Measurements from ENCODE around the gene SIN3A.
"Not testable (repeated sequence)": the region's sequence is repeated elsewhere in the genome, so short reads cannot be mapped to it uniquely, and the experiment has no call there.

The SIN3A gene

DNA sequence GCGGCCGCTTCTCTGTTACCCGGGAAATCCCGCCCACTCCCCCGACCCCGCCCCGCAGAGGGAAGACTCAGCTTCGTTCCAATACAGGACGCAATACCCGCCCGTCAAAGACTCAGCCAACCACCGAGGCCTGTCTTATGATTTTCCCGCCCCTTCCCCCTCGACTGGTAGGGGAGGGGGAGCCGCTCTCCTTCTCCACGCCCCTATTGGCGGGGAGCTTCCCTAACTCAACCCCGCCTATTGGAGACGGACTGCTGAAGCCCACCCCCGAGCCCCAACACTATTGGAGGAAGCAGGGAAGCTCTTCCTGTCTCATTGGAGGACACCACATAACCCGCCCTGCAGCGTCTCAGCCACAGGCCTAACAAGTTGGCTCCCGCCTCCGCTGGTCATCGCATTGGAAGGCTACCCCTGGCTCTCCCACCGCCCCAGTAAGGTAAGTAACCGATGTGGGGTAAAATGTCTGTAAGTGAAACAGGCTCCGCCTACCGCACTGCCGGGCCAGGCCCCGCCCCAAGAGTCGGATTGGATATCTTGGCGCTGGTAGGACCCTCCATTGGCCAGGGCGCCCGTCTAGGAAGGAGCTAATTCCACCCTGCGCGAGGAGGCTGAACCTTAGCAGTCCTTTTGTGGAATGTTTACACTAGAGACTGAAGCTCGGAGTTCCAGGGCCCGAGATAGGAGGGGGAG is at the start of gene SIN3A:
SIN3A (minus strand) TSS at position 17 of the 690 bp plus-strand sequence. CDS start 21,315 bp downstream, outside the sequence.
- peak; percentile 99 for DNase-seq

DNA sequence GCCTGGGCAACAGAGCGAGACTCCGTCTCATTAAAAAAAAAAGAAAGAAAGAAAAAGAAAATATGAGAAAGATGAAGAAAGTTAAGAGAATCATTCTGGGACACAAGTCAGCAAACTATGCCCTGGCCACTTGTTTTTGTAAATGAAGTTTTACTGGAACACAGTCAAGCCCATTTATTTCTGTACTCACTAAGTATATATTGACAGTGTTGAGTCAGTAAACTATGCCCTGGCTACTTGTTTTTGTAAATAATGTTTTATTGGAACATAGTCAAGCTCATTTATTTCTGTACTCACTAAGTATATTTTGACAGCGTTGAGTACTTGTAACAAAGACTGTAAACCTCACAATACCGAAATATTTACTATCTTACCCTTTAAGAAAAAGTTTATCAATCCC is 42.2 kb upstream of the SIN3A start:
- no peak for DNase-seq

DNA sequence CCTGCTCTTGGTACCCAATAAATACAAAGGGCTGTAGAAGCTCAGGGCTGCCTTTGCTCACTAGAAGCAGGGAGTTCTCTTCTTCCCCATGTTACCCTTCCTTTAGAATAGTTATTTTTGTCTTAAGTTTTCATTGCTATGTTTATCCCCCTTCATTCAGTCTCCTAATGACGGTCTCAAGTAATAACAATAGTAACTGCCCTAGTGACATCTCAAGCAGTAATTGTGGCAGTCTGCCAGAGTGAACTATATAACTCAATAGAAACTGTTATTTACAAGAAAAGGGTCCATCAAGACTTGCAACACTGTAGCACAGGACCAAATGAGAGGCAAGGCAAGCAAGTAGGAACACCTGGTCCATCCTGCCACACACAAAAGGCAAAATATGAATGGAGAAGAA is 32.5 kb upstream of the SIN3A start:
- no peak for DNase-seq

DNA sequence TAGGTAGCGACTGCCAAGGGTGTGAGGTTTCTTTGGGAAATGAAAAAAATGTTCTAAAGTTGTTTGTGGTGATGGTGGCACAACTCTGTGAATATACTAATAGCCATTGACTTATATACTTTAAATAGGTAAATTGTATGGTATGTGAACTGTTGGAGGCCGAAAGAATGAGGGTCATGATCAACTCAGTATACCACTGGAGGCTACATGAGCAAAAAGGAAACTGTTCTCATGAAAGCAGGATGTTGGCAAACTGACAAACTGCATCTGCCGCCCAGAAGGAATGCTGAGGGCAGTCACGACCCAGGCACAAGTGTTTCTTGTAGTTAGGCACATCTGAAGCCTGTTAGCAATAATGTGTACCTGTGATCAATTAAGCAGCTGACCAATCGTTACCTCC is 32.1 kb upstream of the SIN3A start:
- not testable (repeated sequence) for DNase-seq

- no peak for DNase-seq
Observed at GRCh38 chr15:75483106-75483505, 31.6 kb upstream of the SIN3A start.

- not testable (repeated sequence) for DNase-seq
Observed at GRCh38 chr15:75480463-75480862, 29.0 kb upstream of the SIN3A start.

- DNase-seq: no peak
Observed at GRCh38 chr15:75479670-75480069, 28.2 kb upstream of the SIN3A start.

- not testable (repeated sequence) for DNase-seq
Observed at GRCh38 chr15:75477094-75477493, 25.6 kb upstream of the SIN3A start.

GRCh38 chr15:75468913-75469598 is 17.6 kb upstream of the SIN3A start:
- DNase-seq: no peak

DNA sequence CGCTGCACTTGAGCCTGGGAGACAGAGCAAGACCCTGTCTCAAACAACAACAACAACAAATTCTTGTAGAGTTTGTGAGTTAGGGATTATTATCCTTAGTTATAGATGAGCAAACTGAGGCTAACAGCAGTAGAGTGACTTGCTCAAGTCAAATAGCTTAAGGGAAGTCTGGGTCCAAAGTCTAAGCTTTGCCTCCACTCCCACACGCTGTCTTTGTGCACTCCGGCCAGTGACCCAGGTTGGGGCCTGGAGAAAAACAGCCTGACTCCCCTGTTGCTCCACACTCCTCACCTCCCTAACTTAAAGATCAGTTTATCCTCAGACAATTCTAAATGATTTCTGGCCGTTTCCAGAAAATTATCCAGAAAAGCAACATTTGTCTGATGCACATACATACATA is 9.2 kb upstream of the SIN3A start:
- DNase-seq: no peak

DNA sequence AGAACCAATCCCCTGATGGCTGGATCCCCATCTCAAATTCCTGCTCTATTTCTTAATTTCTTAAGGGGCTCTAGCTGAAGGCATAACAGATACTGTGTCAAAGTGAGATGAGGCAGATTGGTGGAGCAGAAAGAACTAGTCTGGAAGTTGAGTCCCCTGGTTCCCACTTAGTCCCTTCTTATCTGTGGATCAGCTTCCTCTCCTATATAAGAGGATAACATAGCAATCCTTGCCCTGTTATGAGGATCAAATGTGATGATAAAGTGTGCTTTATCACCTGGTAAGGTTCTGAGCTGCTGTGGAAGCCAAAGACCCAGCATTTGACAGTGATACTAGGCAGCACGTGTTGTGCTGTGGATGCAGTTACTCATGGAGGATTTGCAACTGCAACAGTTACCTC is 8.1 kb upstream of the SIN3A start:
- DNase-seq: no peak

GRCh38 chr15:75456710-75457109 is 5.2 kb upstream of the SIN3A start:
- DNase-seq: no peak

GRCh38 chr15:75455982-75456531 is 4.6 kb upstream of the SIN3A start:
- no peak for DNase-seq

DNA sequence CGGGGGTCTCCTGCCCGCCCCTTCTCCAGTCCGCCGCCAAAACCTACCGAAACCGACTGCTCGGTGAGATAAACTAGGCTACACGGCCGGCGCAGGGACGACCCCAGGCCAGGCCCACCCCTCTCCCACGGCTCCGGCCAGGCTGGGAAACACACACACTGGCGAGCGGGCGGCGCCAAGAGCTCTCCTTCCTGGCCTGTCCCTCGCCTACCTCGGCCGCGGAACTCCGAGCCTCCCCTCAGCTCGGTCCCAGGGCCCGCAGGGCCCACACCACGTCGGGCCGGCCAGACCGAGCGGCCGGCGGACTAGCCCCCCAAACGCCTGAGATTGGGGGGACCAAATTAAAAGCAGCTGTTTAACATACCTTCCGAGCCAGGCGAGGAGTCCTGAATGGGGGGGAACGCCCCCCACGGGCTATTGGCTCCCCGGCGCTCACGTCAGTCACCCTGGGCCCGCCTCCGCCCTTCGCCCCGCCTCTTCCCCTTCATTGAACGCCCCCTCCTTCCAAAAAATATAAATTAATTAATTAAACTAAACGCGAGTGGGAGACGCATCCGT is 4.0 kb upstream of the SIN3A start:
- peak; percentile 61 for DNase-seq

- DNase-seq: no peak
Observed at GRCh38 chr15:75454471-75455378, 3.2 kb upstream of the SIN3A start.

DNA sequence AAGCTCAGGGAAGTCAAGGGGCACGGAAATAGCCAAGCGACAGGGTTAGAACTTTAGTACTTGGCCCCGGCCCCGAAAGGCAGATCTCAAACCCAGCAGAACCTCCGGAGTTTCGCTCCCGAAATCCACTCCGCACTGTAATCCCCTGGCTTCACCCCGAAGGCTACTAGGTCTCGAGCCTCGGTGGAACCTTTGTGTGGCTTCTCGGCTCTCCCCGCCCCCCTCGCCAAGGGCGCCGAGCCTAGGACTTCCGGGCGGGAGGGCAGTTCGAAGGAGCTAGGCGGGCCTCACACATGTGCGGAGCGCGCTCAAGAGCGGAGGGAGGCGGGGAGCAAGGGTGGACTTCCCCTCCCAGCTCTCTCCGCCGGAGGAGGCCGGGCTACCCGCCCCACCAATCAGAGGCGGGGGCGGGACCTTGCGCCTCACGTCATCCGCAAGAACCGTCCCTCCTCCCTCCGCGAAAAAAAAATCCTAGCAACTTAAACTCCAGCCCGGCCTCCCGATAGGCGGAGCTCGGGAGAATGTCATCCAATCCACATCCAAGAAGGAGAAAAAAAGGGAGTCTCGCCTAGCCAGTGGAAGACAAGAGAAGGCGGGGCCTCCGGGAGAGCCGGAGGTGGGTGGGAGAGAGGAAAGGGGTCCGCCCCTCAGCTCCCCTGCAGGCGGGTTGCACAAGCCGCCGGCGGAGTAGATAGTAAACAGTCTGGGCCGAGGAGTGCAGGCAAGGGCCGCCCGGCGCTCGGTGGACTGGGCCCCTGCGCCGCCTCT is 2.4 kb upstream of the SIN3A start:
- DNase-seq: peak; percentile 99

DNA sequence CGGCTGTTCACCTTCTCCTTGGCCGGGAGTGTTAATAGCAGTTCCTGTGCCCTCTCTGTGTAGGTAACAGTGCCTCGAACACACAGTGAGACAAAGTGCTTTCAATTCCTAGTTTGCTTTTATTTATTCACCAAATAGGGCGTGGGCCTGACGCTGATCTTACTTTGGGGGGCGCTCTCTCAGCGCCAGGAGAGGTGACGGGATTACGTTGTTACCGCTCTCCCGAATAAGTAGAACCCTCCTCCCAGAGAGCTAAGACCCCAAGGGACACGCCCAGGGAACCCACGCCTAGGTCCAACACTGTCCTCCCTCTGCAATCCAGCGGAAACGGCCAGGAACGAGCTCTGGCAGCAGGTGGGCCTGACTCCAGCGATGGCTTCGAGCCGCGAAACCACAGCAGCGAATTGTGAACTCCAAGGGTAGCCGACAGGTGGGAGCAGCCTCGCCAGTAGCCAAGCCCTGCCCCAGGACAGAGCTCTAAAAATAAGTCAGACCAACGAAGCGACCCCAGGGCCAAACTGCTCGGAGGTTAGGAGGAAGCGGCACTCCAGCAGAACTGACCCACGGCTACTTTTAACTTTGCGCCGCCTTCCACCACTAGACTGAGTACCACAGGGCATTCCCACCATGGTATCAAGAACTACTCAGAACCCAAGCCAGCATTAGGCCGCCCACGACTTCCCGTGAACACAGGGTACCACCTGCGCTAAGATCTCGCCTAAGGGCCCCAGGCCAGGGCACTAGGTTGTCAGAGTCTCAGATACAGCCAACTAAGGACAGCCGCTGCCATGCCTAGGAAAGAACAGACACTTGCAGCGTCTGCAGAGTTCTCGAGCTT is 1.6 kb upstream of the SIN3A start:
- no peak for DNase-seq

DNA sequence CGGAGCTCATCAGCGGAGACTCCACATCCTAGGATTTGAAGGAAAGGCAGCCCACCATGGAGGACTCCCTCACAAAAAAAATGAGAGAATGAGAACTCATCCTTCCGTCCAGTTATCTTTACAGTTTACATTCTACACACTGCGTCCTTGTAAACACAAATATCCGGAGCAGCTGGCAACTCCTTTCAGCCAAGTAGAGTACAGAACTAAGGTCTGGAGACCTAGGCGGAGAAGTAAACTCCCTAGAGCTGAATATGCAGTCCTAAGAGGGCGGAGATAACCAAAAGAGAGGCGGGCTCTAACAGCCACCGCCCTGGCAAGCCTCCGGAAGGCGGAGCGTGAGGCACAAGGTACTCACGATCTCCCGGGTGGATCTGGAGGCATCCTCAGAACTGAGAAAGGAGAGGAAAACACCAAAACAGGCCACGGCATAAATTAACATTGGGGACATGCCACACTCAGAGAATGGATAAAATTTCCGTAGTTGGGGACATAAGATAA is 924 bp upstream of the SIN3A start:
- peak; percentile 23 for DNase-seq

- DNase-seq: no peak
Observed at GRCh38 chr15:75451202-75451673, 252 bp downstream of the SIN3A start.

DNA sequence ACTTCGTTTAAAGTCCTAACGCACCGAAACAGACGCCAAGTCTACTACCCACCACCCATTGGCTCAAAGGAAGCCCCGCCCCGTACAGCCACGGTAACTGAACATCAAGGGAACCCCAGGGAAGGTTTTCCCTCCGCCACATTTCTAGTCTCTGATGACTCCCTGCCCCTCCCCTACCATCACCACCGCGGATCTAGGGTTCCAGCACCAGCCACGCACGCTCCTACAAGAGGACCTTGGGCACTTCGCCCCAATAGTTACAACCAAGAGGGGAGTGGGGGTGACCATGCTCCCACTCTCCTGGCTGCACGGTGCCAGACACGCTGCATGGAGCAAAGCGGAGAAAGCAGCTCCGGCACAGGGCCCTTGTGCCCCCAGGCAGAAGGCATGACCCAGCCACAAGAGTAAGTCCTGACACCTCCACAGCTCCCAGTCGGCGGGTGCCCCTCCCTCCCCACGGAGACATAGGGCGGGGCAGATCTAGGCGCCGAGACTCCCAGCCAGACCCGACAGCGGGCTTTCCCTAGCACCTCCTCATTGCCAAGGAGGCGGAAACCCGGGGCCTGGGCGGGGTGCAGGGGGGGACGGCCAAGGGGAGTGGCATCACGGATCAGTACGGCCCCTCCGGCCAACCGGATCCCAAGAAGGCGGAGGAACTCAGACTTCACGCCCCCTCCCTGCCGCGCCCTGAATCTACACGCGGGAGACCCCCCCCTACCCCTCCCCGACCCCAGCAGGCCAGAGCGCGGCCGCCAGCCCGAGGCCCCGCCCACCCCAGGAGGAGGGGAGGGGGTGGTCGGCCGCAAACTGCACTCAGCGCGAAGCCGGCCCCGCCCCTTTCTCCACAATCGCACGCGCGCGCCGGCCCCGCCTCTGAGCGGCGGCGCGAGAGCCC is 936 bp downstream of the SIN3A start:
- peak; percentile 74 for DNase-seq
